Ramos (cell line): ENCODE data around the gene NCEH1.

Experiments used
- in situ Hi-C: fragments of 300-500 bp; cut with MboI; formaldehyde crosslinking; loops from one replicate; pipeline ENCODE4 v1.14.3; 2022; ENCODE audit warnings: low sequenced_read_pairs; ENCODE audit not compliant: unreplicated experiment

The NCEH1 gene

GRCh38 chr3:172592898-172593669 is 117.8 kb downstream of the NCEH1 start:
- in situ Hi-C loops: no loop called here

- in situ Hi-C loops: no loop called here
Measured at GRCh38 chr3:172591876-172592771, 118.7 kb downstream of the NCEH1 start.

GRCh38 chr3:172591125-172591605 is 119.7 kb downstream of the NCEH1 start:
- in situ Hi-C loops: no loop called here

GRCh38 chr3:172586436-172586835 is 124.4 kb downstream of the NCEH1 start:
- in situ Hi-C loops: no loop called here

- in situ Hi-C loops: no loop called here
Measured at GRCh38 chr3:172585954-172586353, 124.9 kb downstream of the NCEH1 start.

GRCh38 chr3:172582712-172583111 is 128.2 kb downstream of the NCEH1 start:
- in situ Hi-C loops: no loop called here

GRCh38 chr3:172581757-172582166 is 129.1 kb downstream of the NCEH1 start:
- in situ Hi-C loops: no loop called here

- in situ Hi-C loops: no loop called here
Measured at GRCh38 chr3:172580680-172581401, 130.0 kb downstream of the NCEH1 start.
